Effector memory CD4-positive, alpha-beta T cell (primary cell): Measurements from ENCODE around the gene ZNF473.
A peak's percentile ranks its signal among the peaks of the same experiment; 100 is the strongest.

Source experiments
- DNase-seq, 3 donors: peaks; one replicate each; pipeline ENCODE4 v3.0.0-alpha.2; 2020
- H3K27ac ChIP-seq: 2 replicates; pipeline ENCODE4 v1.7.0; 2013; ENCODE audit warnings: mild to moderate bottlenecking, low read length, moderate library complexity; ENCODE audit not compliant: insufficient read depth, poor library complexity, severe bottlenecking
- H3K27me3 ChIP-seq: replicated peaks from 2 replicates; pipeline ENCODE4 v1.7.0; 2013; ENCODE audit warnings: mild to moderate bottlenecking, low read length; ENCODE audit not compliant: insufficient read depth, control insufficient read depth, poor library complexity, severe bottlenecking
- H3K36me3 ChIP-seq: 2 replicates; pipeline ENCODE4 v1.7.0; 2013; ENCODE audit warnings: mild to moderate bottlenecking, low read length, moderate library complexity; ENCODE audit not compliant: control insufficient read depth, insufficient read depth
- H3K4me1 ChIP-seq: 2 replicates; pipeline ENCODE4 v1.7.0; 2013; ENCODE audit warnings: low read length, mild to moderate bottlenecking; ENCODE audit not compliant: control insufficient read depth, insufficient read depth, poor library complexity, severe bottlenecking
- H3K4me3 ChIP-seq: 2 replicates; pipeline ENCODE4 v1.7.0; 2013; ENCODE audit warnings: low read length, low read depth, mild to moderate bottlenecking; ENCODE audit not compliant: insufficient read depth, poor library complexity, severe bottlenecking
- H3K9me3 ChIP-seq: 2 replicates; pipeline ENCODE4 v1.7.0; 2013; ENCODE audit warnings: mild to moderate bottlenecking, low read length, moderate library complexity; ENCODE audit not compliant: control insufficient read depth

ZNF473 gene

GRCh38 chr19:49986354-49986753 lies 39.5 kb upstream of the ZNF473 start:
- no peak overlapping the region for H3K27ac ChIP-seq
- no peak for DNase-seq
- H3K9me3 ChIP-seq: no peaks in the 10 kb centered on the region
- H3K4me1 ChIP-seq: no peaks in the 10 kb centered on the region
- H3K36me3 ChIP-seq: peaks cover 42% of the 10 kb centered on the region
- no peak overlapping the region for H3K4me3 ChIP-seq
- H3K27me3 ChIP-seq: no peaks in the 10 kb centered on the region

GRCh38 chr19:49987159-49987698 lies 38.6 kb upstream of the ZNF473 start:
- no peaks in the 10 kb centered on the region for H3K4me1 ChIP-seq
- no peak overlapping the region for H3K27ac ChIP-seq
- H3K27me3 ChIP-seq: no peaks in the 10 kb centered on the region
- DNase-seq: peak; percentile 47 to 67 (median 66)
- no peak overlapping the region for H3K4me3 ChIP-seq
- H3K9me3 ChIP-seq: no peaks in the 10 kb centered on the region
- peaks cover 42% of the 10 kb centered on the region for H3K36me3 ChIP-seq

- Histone ChIP-seq H3K27ac (no peak overlapping the region), H3K4me1 (no peaks in the 10 kb centered on the region), H3K9me3 (no peaks in the 10 kb centered on the region), H3K4me3 (no peak overlapping the region), H3K36me3 (peaks cover 50% of the 10 kb centered on the region), H3K27me3 (no peaks in the 10 kb centered on the region)
- no peak for DNase-seq
Observed at GRCh38 chr19:49988007-49988406, 37.8 kb upstream of the ZNF473 start.

- H3K4me1 ChIP-seq: no peaks in the 10 kb centered on the region
- no peak overlapping the region for H3K27ac ChIP-seq
- H3K4me3 ChIP-seq: no peak overlapping the region
- no peaks in the 10 kb centered on the region for H3K27me3 ChIP-seq
- H3K9me3 ChIP-seq: no peaks in the 10 kb centered on the region
- H3K36me3 ChIP-seq: peaks cover 53% of the 10 kb centered on the region
- no peak for DNase-seq
Observed at GRCh38 chr19:49988433-49988832, 37.4 kb upstream of the ZNF473 start.

- no peak overlapping the region for H3K4me3 ChIP-seq
- no peak for DNase-seq
- H3K9me3 ChIP-seq: no peaks in the 10 kb centered on the region
- no peaks in the 10 kb centered on the region for H3K4me1 ChIP-seq
- peaks cover 77% of the 10 kb centered on the region for H3K36me3 ChIP-seq
- H3K27ac ChIP-seq: no peak overlapping the region
- no peaks in the 10 kb centered on the region for H3K27me3 ChIP-seq
Observed at GRCh38 chr19:49997709-49998108, 28.1 kb upstream of the ZNF473 start.

- H3K4me3 ChIP-seq: no peak overlapping the region
- no peaks in the 10 kb centered on the region for H3K9me3 ChIP-seq
- H3K27me3 ChIP-seq: no peaks in the 10 kb centered on the region
- DNase-seq: no peak
- H3K27ac ChIP-seq: no peak overlapping the region
- peaks cover 80% of the 10 kb centered on the region for H3K36me3 ChIP-seq
- H3K4me1 ChIP-seq: peaks cover 8% of the 10 kb centered on the region
Observed at GRCh38 chr19:49999371-50000010, 26.3 kb upstream of the ZNF473 start.

- Histone ChIP-seq H3K4me1 (peaks cover 9% of the 10 kb centered on the region), H3K4me3 (no peak overlapping the region), H3K9me3 (no peaks in the 10 kb centered on the region), H3K27ac (no peak overlapping the region), H3K36me3 (peaks cover 78% of the 10 kb centered on the region), H3K27me3 (no peaks in the 10 kb centered on the region)
- no peak for DNase-seq
Observed at GRCh38 chr19:50000038-50000840, 25.6 kb upstream of the ZNF473 start.

GRCh38 chr19:50000841-50001557 lies 24.8 kb upstream of the ZNF473 start:
- no peaks in the 10 kb centered on the region for H3K27me3 ChIP-seq
- H3K36me3 ChIP-seq: peaks cover 77% of the 10 kb centered on the region
- no peak overlapping the region for H3K4me3 ChIP-seq
- H3K9me3 ChIP-seq: no peaks in the 10 kb centered on the region
- DNase-seq: no peak
- H3K27ac ChIP-seq: no peak overlapping the region
- H3K4me1 ChIP-seq: peaks cover 9% of the 10 kb centered on the region

- Histone ChIP-seq H3K4me3 (no peak overlapping the region), H3K36me3 (peaks cover 80% of the 10 kb centered on the region), H3K4me1 (peaks cover 9% of the 10 kb centered on the region), H3K27me3 (no peaks in the 10 kb centered on the region), H3K27ac (no peak overlapping the region), H3K9me3 (no peaks in the 10 kb centered on the region)
- no peak for DNase-seq
Observed at GRCh38 chr19:50001775-50002174, 24.0 kb upstream of the ZNF473 start.
